ENCODE data around the gene KRTAP24-1. TPM values are rescaled to one million over a fixed set of nuclear protein-coding genes. Genes with fewer than 3 reads are reported as not detected.

KRTAP24-1 gene
- total RNA-seq, 1 experiment from 2014 or later = not detected

DNA sequence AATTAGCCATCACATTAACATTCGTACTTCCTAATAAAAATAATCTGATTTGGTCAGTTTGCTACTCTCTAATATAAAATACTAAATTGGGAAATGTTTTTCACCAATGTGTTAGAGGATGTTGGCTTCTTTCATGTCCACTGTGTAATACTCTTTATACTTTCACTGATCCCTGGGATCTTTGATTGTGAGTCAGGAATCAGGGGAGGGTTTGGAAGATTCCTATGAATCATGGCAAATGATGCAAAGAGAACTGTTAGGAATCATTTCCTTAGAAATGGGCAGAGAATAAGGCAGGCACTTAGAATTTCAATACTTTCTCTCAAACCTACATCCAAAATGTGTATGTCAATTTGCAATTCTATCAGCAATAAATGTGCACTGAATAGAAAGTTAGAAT is 31.0 kb downstream of the KRTAP24-1 start:
- TF ChIP-seq, protein P1, sequence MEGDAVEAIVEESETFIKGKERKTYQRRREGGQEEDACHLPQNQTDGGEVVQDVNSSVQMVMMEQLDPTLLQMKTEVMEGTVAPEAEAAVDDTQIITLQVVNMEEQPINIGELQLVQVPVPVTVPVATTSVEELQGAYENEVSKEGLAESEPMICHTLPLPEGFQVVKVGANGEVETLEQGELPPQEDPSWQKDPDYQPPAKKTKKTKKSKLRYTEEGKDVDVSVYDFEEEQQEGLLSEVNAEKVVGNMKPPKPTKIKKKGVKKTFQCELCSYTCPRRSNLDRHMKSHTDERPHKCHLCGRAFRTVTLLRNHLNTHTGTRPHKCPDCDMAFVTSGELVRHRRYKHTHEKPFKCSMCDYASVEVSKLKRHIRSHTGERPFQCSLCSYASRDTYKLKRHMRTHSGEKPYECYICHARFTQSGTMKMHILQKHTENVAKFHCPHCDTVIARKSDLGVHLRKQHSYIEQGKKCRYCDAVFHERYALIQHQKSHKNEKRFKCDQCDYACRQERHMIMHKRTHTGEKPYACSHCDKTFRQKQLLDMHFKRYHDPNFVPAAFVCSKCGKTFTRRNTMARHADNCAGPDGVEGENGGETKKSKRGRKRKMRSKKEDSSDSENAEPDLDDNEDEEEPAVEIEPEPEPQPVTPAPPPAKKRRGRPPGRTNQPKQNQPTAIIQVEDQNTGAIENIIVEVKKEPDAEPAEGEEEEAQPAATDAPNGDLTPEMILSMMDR (conservative IDR thresholded peaks at IDR 0.05) = no peak
- no peaks in the 10 kb centered on the region for H3K23me2 ChIP-seq (ENCODE audit: insufficient read length, low read depth, low read length, poor library complexity, severe bottlenecking)
- H3K14ac ChIP-seq (ENCODE audit: insufficient read depth, low read length) = no peak overlapping the region
- H2BK120ac ChIP-seq (ENCODE audit: low read depth, low read length, poor library complexity, severe bottlenecking) = no peak overlapping the region
- Mint-ChIP-seq H3K36me3 (ENCODE audit: insufficient read depth in 1 of 3, low read depth in 3 of 3) (no peaks in the 10 kb centered on the region), H3K4me3 (no peak overlapping the region), H3K4me1 (no peaks in the 10 kb centered on the region; a peak in 1 of 4 replicates), H3K27me3 (ENCODE audit: low read depth) (peaks cover 2% of the 10 kb centered on the region; the same call in 1 of the 2 replicates), H3K9me3 (no peaks in the 10 kb centered on the region), H3K27ac (no peak overlapping the region)
- H3K18ac ChIP-seq (ENCODE audit: insufficient read length, low read depth, low read length) = no peak overlapping the region
- no peaks in the 10 kb centered on the region for H4K20me1 ChIP-seq (ENCODE audit: control insufficient read depth, insufficient read depth, insufficient read length)
- H3K27me3 ChIP-seq (ENCODE audit: insufficient read depth, low read length) = no peaks in the 10 kb centered on the region
- no peak overlapping the region for H4K91ac ChIP-seq (ENCODE audit: insufficient read length, low read depth, low read length)
- H3K9ac ChIP-seq (ENCODE audit: extremely low read depth, insufficient read length, low read length) = no peak overlapping the region
- H2BK15ac ChIP-seq (ENCODE audit: low read depth, low read length) = no peak overlapping the region
- no peak for DNase-seq
- H2BK12ac ChIP-seq (ENCODE audit: insufficient read length, low read depth, low read length) = no peak overlapping the region
- no peak overlapping the region for H4K5ac ChIP-seq (ENCODE audit: insufficient read length, low read depth, low read length)
- no peaks in the 10 kb centered on the region for H3K79me1 ChIP-seq (ENCODE audit: insufficient read depth, low read depth, low read length, poor library complexity, severe bottlenecking)
- H3K4ac ChIP-seq (ENCODE audit: low read depth, low read length) = no peak overlapping the region
- no peak overlapping the region for H3T11ph ChIP-seq (ENCODE audit: low read length)
- no peaks in the 10 kb centered on the region for H3K79me2 ChIP-seq (ENCODE audit: insufficient read depth, low read length)
- no peak overlapping the region for H3K4me2 ChIP-seq (ENCODE audit: insufficient read depth, insufficient read length, low read length)
- H3K9me3 ChIP-seq (ENCODE audit: control insufficient read depth, low read depth, low read length) = no peaks in the 10 kb centered on the region
- no peak overlapping the region for H2BK5ac ChIP-seq (ENCODE audit: insufficient read length, low read length)
- no peak overlapping the region for H3K23ac ChIP-seq (ENCODE audit: insufficient read length, low read depth, low read length)
- no peak overlapping the region for H2BK20ac ChIP-seq (ENCODE audit: low read depth, low read length, poor library complexity, severe bottlenecking)
- no peaks in the 10 kb centered on the region for H3K4me1 ChIP-seq (ENCODE audit: insufficient read depth, low read length)
- H4K8ac ChIP-seq (replicated peaks; ENCODE audit: insufficient read length, low read depth, low read length) = no peak overlapping the region
- H2AFZ ChIP-seq (ENCODE audit: low read length) = no peak overlapping the region
- no CpG with 5 or more reads among the region's 1 CpG for WGBS (ENCODE audit: extremely low coverage, insufficient read length, low lambda C conversion rate)
- H3K56ac ChIP-seq (ENCODE audit: insufficient read length, low read depth, low read length) = no peak overlapping the region
- no peak overlapping the region for H2AK5ac ChIP-seq (ENCODE audit: insufficient read length, low read length)
- H3K27ac ChIP-seq (ENCODE audit: insufficient read length, low read depth, low read length) = no peak overlapping the region
